NCI-H526 (cell line): ENCODE measurements around the gene MRPS9.

Experiments
- DNase-seq, 2 experiments: peaks; one replicate each; lab custom pipeline; 2025; lab: John Stamatoyannopoulos, UW

Gene MRPS9

GRCh38 chr2:105078906-105079495 lies 41.1 kb downstream of the MRPS9 start:
- DNase-seq, result no peak

GRCh38 chr2:105080461-105080860 lies 42.6 kb downstream of the MRPS9 start:
- DNase-seq, result no peak

- no peak for DNase-seq
Measured at GRCh38 chr2:105081006-105081601, 43.2 kb downstream of the MRPS9 start.

GRCh38 chr2:105082107-105082506 lies 44.2 kb downstream of the MRPS9 start:
- DNase-seq, result no peak

- DNase-seq, result no peak
Measured at GRCh38 chr2:105085525-105085924, 47.7 kb downstream of the MRPS9 start.

GRCh38 chr2:105087273-105087672 lies 49.4 kb downstream of the MRPS9 start:
- no peak for DNase-seq

- no peak for DNase-seq
Measured at GRCh38 chr2:105090091-105090490, 52.2 kb downstream of the MRPS9 start.

GRCh38 chr2:105092797-105093196 lies 54.9 kb downstream of the MRPS9 start:
- DNase-seq, result no peak

- DNase-seq, result no peak
Measured at GRCh38 chr2:105099153-105099552, 61.3 kb downstream of the MRPS9 start.

GRCh38 chr2:105100046-105100840 lies 62.4 kb downstream of the MRPS9 start:
- no peak for DNase-seq

- DNase-seq, result no peak
Measured at GRCh38 chr2:105102001-105102400, 64.1 kb downstream of the MRPS9 start.

GRCh38 chr2:105102963-105103421 lies 65.1 kb downstream of the MRPS9 start:
- no peak for DNase-seq

GRCh38 chr2:105103481-105103880 lies 65.6 kb downstream of the MRPS9 start:
- no peak for DNase-seq

- DNase-seq, result no peak
Measured at GRCh38 chr2:105104208-105104731, 66.4 kb downstream of the MRPS9 start.

- peak; percentile 8 to 70 for DNase-seq
Measured at GRCh38 chr2:105110295-105110829, 72.5 kb downstream of the MRPS9 start.

GRCh38 chr2:105111365-105112150 lies 73.7 kb downstream of the MRPS9 start:
- no peak for DNase-seq

GRCh38 chr2:105112345-105112744 lies 74.5 kb downstream of the MRPS9 start:
- no peak for DNase-seq

- no peak for DNase-seq
Measured at GRCh38 chr2:105113616-105114291, 75.9 kb downstream of the MRPS9 start.

- peak; percentile 19 to 60 for DNase-seq
Measured at GRCh38 chr2:105114551-105114950, 76.7 kb downstream of the MRPS9 start.

GRCh38 chr2:105116348-105116747 lies 78.5 kb downstream of the MRPS9 start:
- no peak for DNase-seq

GRCh38 chr2:105117565-105117964 lies 79.7 kb downstream of the MRPS9 start:
- no peak for DNase-seq
